GM23338 (cell line): ENCODE data around the gene DYRK1A. TPM values are rescaled to one million over a fixed set of nuclear protein-coding genes. Genes with fewer than 3 reads are reported as not detected.

ENCODE experiments used
- ATAC-seq: fragments of 200-7000 bp; cut with Tn5 transposase; 3 replicates; pipeline ENCODE4 v1.9.1; 2020
- DNase-seq: peaks from one replicate; pipeline ENCODE4 v3.0.0-alpha.2; 2015; ENCODE audit warnings: low spot score
- H2AFZ ChIP-seq: fragments of 200-600 bp; sonication (generic); 2 replicates; pipeline ENCODE4 v1.8.0; 2016; ENCODE audit warnings: antibody characterized with exemption, mild to moderate bottlenecking, moderate library complexity
- H3F3A ChIP-seq: fragments of 200-600 bp; sonication (generic); replicated peaks from 2 replicates; pipeline ENCODE4 v1.8.0; 2017; ENCODE audit warnings: antibody characterized with exemption, mixed run types, low read depth
- H3K27ac ChIP-seq: fragments of 200-600 bp; sonication (generic); 2 replicates; pipeline ENCODE4 v1.6.1; 2016; ENCODE audit warnings: low read depth
- H3K27me3 ChIP-seq: fragments of 200-600 bp; sonication (generic); 2 replicates; pipeline ENCODE4 v1.8.0; 2016; ENCODE audit warnings: mild to moderate bottlenecking, mixed run types, moderate library complexity; ENCODE audit not compliant: insufficient read depth
- H3K36me3 ChIP-seq: fragments of 200-600 bp; sonication (generic); 2 replicates; pipeline ENCODE4 v1.8.0; 2016; ENCODE audit warnings: mild to moderate bottlenecking; ENCODE audit not compliant: insufficient read depth
- H3K4me1 ChIP-seq: fragments of 200-600 bp; sonication (generic); 2 replicates; pipeline ENCODE4 v1.8.0; 2016; ENCODE audit warnings: mild to moderate bottlenecking, moderate library complexity; ENCODE audit not compliant: insufficient read depth
- H3K4me2 ChIP-seq: fragments of 200-600 bp; sonication (generic); 2 replicates; pipeline ENCODE4 v1.7.1; 2017; ENCODE audit warnings: mixed run types
- H3K4me3 ChIP-seq: fragments of 200-600 bp; sonication (generic); 2 replicates; pipeline ENCODE4 v1.6.1; 2016; ENCODE audit warnings: mixed run types
- H3K79me2 ChIP-seq: fragments of 200-600 bp; sonication (generic); replicated peaks from 2 replicates; pipeline ENCODE4 v1.8.0; 2017; ENCODE audit warnings: mild to moderate bottlenecking; ENCODE audit not compliant: insufficient read depth
- H3K9me2 ChIP-seq: fragments of 200-600 bp; sonication (generic); 2 replicates; pipeline ENCODE4 v1.8.0; 2017; ENCODE audit not compliant: insufficient read depth
- H4K20me1 ChIP-seq: fragments of 200-600 bp; sonication (generic); replicated peaks from 2 replicates; pipeline ENCODE4 v1.8.0; 2017; ENCODE audit warnings: mild to moderate bottlenecking; ENCODE audit not compliant: insufficient read depth
- H3K27ac Mint-ChIP-seq: 2 replicates; pipeline ENCODE4 v1.8.0; 2020; ENCODE audit warnings: inconsistent platforms, mild to moderate bottlenecking, moderate library complexity, mixed read lengths
- H3K27me3 Mint-ChIP-seq: 3 replicates; pipeline ENCODE4 v1.8.0; 2022; ENCODE audit warnings: low read depth, mild to moderate bottlenecking, moderate library complexity, mixed read lengths, inconsistent platforms; ENCODE audit not compliant: insufficient read depth, poor library complexity
- H3K36me3 Mint-ChIP-seq: 3 replicates; pipeline ENCODE4 v1.8.0; 2021; ENCODE audit warnings: low read depth, mild to moderate bottlenecking, inconsistent platforms, moderate library complexity, mixed read lengths
- H3K4me1 Mint-ChIP-seq: 3 replicates; pipeline ENCODE4 v1.8.0; 2020; ENCODE audit warnings: mild to moderate bottlenecking, inconsistent platforms, mixed read lengths
- H3K4me3 Mint-ChIP-seq: 3 replicates; pipeline ENCODE4 v1.8.0; 2021; ENCODE audit warnings: moderate library complexity, mild to moderate bottlenecking, inconsistent platforms, mixed read lengths
- H3K9me3 Mint-ChIP-seq: 3 replicates; pipeline ENCODE4 v1.8.0; 2020; ENCODE audit warnings: moderate library complexity, mild to moderate bottlenecking, inconsistent platforms, mixed read lengths
- CREB1 ChIP-seq: fragments of 250-450 bp; sonication (Bioruptor Pico); IDR thresholded peaks from 2 replicates; pipeline ENCODE4 v1.5.0; 2020; ENCODE audit warnings: low read depth, mild to moderate bottlenecking, moderate library complexity
- ETS1 ChIP-seq: IDR thresholded peaks from 2 replicates; pipeline ENCODE4 v1.6.1; 2016; ENCODE audit warnings: antibody characterized with exemption
- EZH2 ChIP-seq: fragments of 200-600 bp; sonication (generic); IDR thresholded peaks from one replicate; pipeline ENCODE4 v1.8.0; 2017; ENCODE audit warnings: antibody characterized with exemption, mild to moderate bottlenecking, low read depth; ENCODE audit not compliant: unreplicated experiment
- EZH2phosphoT487 ChIP-seq: fragments of 200-600 bp; sonication (generic); IDR thresholded peaks from one replicate; pipeline ENCODE4 v1.8.1; 2018; ENCODE audit warnings: antibody characterized with exemption; ENCODE audit not compliant: unreplicated experiment
- JUNB ChIP-seq: IDR thresholded peaks from one replicate; pipeline ENCODE4 v1.6.1; 2016; ENCODE audit warnings: antibody characterized with exemption; ENCODE audit not compliant: unreplicated experiment
- NANOG ChIP-seq: IDR thresholded peaks from 2 replicates; pipeline ENCODE4 v1.6.1; 2016; ENCODE audit warnings: antibody characterized with exemption, borderline replicate concordance
- POLR2AphosphoS5 ChIP-seq: IDR thresholded peaks from 2 replicates; pipeline ENCODE4 v1.6.1; 2016; ENCODE audit warnings: antibody characterized with exemption, low read depth
- REST ChIP-seq: IDR thresholded peaks from one replicate; pipeline ENCODE4 v1.6.1; 2018; ENCODE audit warnings: antibody characterized with exemption; ENCODE audit not compliant: unreplicated experiment
- STAT1 ChIP-seq: IDR thresholded peaks from one replicate; pipeline ENCODE4 v1.6.1; 2016; ENCODE audit warnings: antibody characterized with exemption; ENCODE audit not compliant: unreplicated experiment
- ZNF114 ChIP-seq: fragments of 250-450 bp; sonication (Bioruptor Pico); IDR thresholded peaks from 2 replicates; pipeline ENCODE4 v1.5.0; 2020; ENCODE audit warnings: mild to moderate bottlenecking, moderate library complexity
- ZNF331 ChIP-seq: fragments of 250-450 bp; sonication (Bioruptor Pico); IDR thresholded peaks from 2 replicates; pipeline ENCODE4 v1.5.0; 2020; ENCODE audit warnings: low read depth, mild to moderate bottlenecking, moderate library complexity
- polyA plus RNA-seq: library from polyadenylated mRNA; unstranded; fragments of >200 nt; fragmentation: Nextera tagmentation; extraction: Ambion mirVana; gene quantifications from 2 replicates; pipeline ENCODE4 v1.2.1, GENCODE V29; 2016
- total RNA-seq: library from RNA; depleted of rRNA; stranded (reverse); fragments of >200 nt; shearing (Covaris generic); gene quantifications from 2 replicates; pipeline ENCODE4 v1.2.3, GENCODE V29; 2014

DYRK1A gene
- total and polyA plus RNA-seq, 2 experiments from 2014 or later, result 10.3 to 84.7 TPM

- no peak overlapping the region for H3K27ac ChIP-seq
- Mint-ChIP-seq H3K27me3 (peaks cover 8% of the 10 kb centered on the region), H3K27ac (no peak overlapping the region), H3K36me3 (no peaks in the 10 kb centered on the region; the same call in 2 of the 3 replicates), H3K9me3 (no peaks in the 10 kb centered on the region), H3K4me1 (peaks cover 64% of the 10 kb centered on the region), H3K4me3 (no peak overlapping the region)
- no peaks in the 10 kb centered on the region for H3K36me3 ChIP-seq
- no peak for TF ChIP-seq EZH2
- no peak for TF ChIP-seq JUNB
- no peak for TF ChIP-seq NANOG
- TF ChIP-seq CREB1 (CRISPR knock-in tag), result no peak
- TF ChIP-seq ZNF331 (CRISPR knock-in tag), result no peak
- TF ChIP-seq ETS1, result no peak
- TF ChIP-seq ZNF114 (CRISPR knock-in tag), result no peak
- no peak for TF ChIP-seq POLR2AphosphoS5
- no peak for TF ChIP-seq REST
- no peak for TF ChIP-seq EZH2phosphoT487
- H3F3A ChIP-seq, result no peaks in the 10 kb centered on the region
- peaks cover 67% of the 10 kb centered on the region for H3K4me1 ChIP-seq
- H4K20me1 ChIP-seq, result peaks cover 72% of the 10 kb centered on the region
- H3K79me2 ChIP-seq, result peaks cover 100% of the 10 kb centered on the region
- no peak overlapping the region for H3K4me2 ChIP-seq
- no peak overlapping the region for H2AFZ ChIP-seq
- H3K4me3 ChIP-seq, result no peak overlapping the region
- no peak for ATAC-seq
- no peak for DNase-seq
- no peaks in the 10 kb centered on the region for H3K9me2 ChIP-seq
- H3K27me3 ChIP-seq, result no peaks in the 10 kb centered on the region
Observed at GRCh38 chr21:37447288-37447936, 80.8 kb downstream of the DYRK1A start.

- Mint-ChIP-seq H3K36me3 (no peaks in the 10 kb centered on the region; the same call in 2 of the 3 replicates), H3K27ac (no peak overlapping the region; the same call in 1 of the 2 replicates), H3K27me3 (peaks cover 6% of the 10 kb centered on the region), H3K9me3 (no peaks in the 10 kb centered on the region), H3K4me1 (peaks cover 60% of the 10 kb centered on the region), H3K4me3 (no peak overlapping the region)
- DNase-seq (no peak), ATAC-seq (no peak)
- no peaks in the 10 kb centered on the region for H3F3A ChIP-seq
- H3K27me3 ChIP-seq, result no peaks in the 10 kb centered on the region
- no peak overlapping the region; the same call in 1 of the 2 replicates for H3K27ac ChIP-seq
- H3K79me2 ChIP-seq, result peaks cover 100% of the 10 kb centered on the region
- H3K4me2 ChIP-seq, result no peak overlapping the region
- H3K36me3 ChIP-seq, result no peaks in the 10 kb centered on the region
- H3K4me1 ChIP-seq, result peaks cover 74% of the 10 kb centered on the region
- H3K4me3 ChIP-seq, result no peak overlapping the region
- H3K9me2 ChIP-seq, result no peaks in the 10 kb centered on the region
- no peak overlapping the region for H2AFZ ChIP-seq
- H4K20me1 ChIP-seq, result peaks cover 73% of the 10 kb centered on the region
- TF ChIP-seq STAT1 (no peak), CREB1 (CRISPR knock-in tag) (no peak), NANOG (no peak), EZH2phosphoT487 (no peak), POLR2AphosphoS5 (no peak), ZNF114 (CRISPR knock-in tag) (no peak), REST (no peak), ETS1 (no peak)
Observed at GRCh38 chr21:37449302-37449937, 82.8 kb downstream of the DYRK1A start.
